Kidney (tissue), 14 donors: ENCODE results near the gene ERICH4. TPM values are rescaled to one million over a fixed set of nuclear protein-coding genes. Genes with fewer than 3 reads are reported as not detected.

Source experiments
- DNase-seq, 5 donors: peaks; one replicate each; pipeline ENCODE4 v3.0.0-alpha.2; 2013 to 2020
- FAIRE-seq: peaks from 2 replicates; lab custom pipeline; 2012; peaks lifted over from hg19 to GRCh38; lab: Jason Lieb, UNC
- H3K27ac ChIP-seq, 2 donors: one replicate each; pipeline ENCODE4 v1.7.0; 2013; ENCODE audit warnings: low read depth in 2 of 2, low read length in 2 of 2, inconsistent platforms in 1 of 2
- H3K27me3 ChIP-seq: one replicate; pipeline ENCODE4 v1.7.1; 2013; ENCODE audit warnings: low read length, inconsistent platforms; ENCODE audit not compliant: control insufficient read depth, insufficient read depth
- H3K36me3 ChIP-seq, 3 donors: one replicate each; pipeline versions ENCODE4 v1.7.0 to v1.7.1; 2013; ENCODE audit warnings: low read length in 3 of 3, control low read depth in 1 of 3, inconsistent platforms in 1 of 3; ENCODE audit not compliant: insufficient read depth in 3 of 3, control insufficient read depth in 2 of 3
- H3K4me1 ChIP-seq, 3 donors: one replicate each; pipeline versions ENCODE4 v1.7.0 to v1.7.1; 2013; ENCODE audit warnings: low read length in 3 of 3, inconsistent platforms in 1 of 3, low read depth in 1 of 3; ENCODE audit not compliant: control insufficient read depth in 2 of 3, insufficient read depth in 2 of 3
- H3K4me3 ChIP-seq, 3 donors: one replicate each; pipeline versions ENCODE4 v1.7.0 to v1.8.1; 2013; ENCODE audit warnings: low read length in 3 of 3, control low read depth in 1 of 3, inconsistent platforms in 1 of 3
- H3K9ac ChIP-seq, 3 donors: one replicate each; pipeline versions ENCODE4 v1.7.0 to v1.7.1; 2013; ENCODE audit warnings: low read length in 3 of 3, control low read depth in 1 of 3, inconsistent platforms in 1 of 3
- H3K9me3 ChIP-seq, 3 donors: one replicate each; pipeline versions ENCODE4 v1.7.0 to v1.7.1; 2013; ENCODE audit warnings: low read length in 3 of 3, control low read depth in 1 of 3, inconsistent platforms in 1 of 3; ENCODE audit not compliant: control insufficient read depth in 2 of 3, insufficient read depth in 1 of 3
- CTCF ChIP-seq: IDR thresholded peaks from 3 replicates; pipeline ENCODE4 v1.5.1; 2012; ENCODE audit warnings: mild to moderate bottlenecking, moderate library complexity, borderline replicate concordance; ENCODE audit not compliant: insufficient read depth; ENCODE audit errors: extremely low read depth
- intact Hi-C: fragments of 100-400 bp; cut with DNase I; formaldehyde crosslinking; loops from one replicate; pipeline ENCODE4 v1.11.1; 2022
- polyA plus RNA-seq: library from polyadenylated mRNA; stranded (reverse); fragments of 350-450 nt; fragmentation: Illumina TruSeq; extraction: RNeasy Lipid Tissue Mini Kit (QIAGEN cat#74804); gene quantifications from one replicate; pipeline ENCODE4 v1.2.3, GENCODE V29; 2014; ENCODE audit warnings: low read depth, low replicate concordance; ENCODE audit not compliant: insufficient read depth
- total RNA-seq: library from RNA; stranded (reverse); fragmentation: NEBNext Ultra II Directional; extraction: Animal tissue kit (Norgen Biotek cat#: 25700); gene quantifications from one replicate; pipeline ENCODE4 v1.2.1, GENCODE V29; 2021
- donor health status: control.
- donor health status: control.
- donor health status: control.
- donor health status: control.
- donor health status: control.
- donor health status: DM: yes; HTN: yes; CAD: no.
- donor health status: Normal renal cell carcinoma (clear cell type).

The ERICH4 gene
- total and polyA plus RNA-seq, 2 donors from 2014 or later: 23.1 TPM; not detected in 1

- Histone ChIP-seq H3K9me3 (no peaks in the 10 kb centered on the region), H3K36me3 (peaks cover 0 to 8% (median 0%) of the 10 kb centered on the region in 3 donors), H3K4me3 (no peak overlapping the region), H3K4me1 (peaks cover 0 to 3% (median 0%) of the 10 kb centered on the region in 3 donors), H3K9ac (no peak overlapping the region), H3K27me3 (no peaks in the 10 kb centered on the region), H3K27ac (no peak overlapping the region)
- FAIRE-seq: no peak
- DNase-seq: peak in 1 of 5 donors; percentile 28
- no peak for TF ChIP-seq CTCF
- intact Hi-C loops: no loop called here
Observed at GRCh38 chr19:41437944-41438574, 4.9 kb upstream of the ERICH4 start.

- FAIRE-seq: peak; percentile 96
- Histone ChIP-seq H3K9ac (peak within 1 kb of the TSS; percentile 6 to 92 (median 78)), H3K4me1 (peaks cover 0 to 3% (median 0%) of the 10 kb centered on the region in 3 donors), H3K27me3 (no peaks in the 10 kb centered on the region), H3K4me3 (peak within 1 kb of the TSS; percentile 69 to 97 (median 89)), H3K36me3 (peaks cover 0 to 8% (median 0%) of the 10 kb centered on the region in 3 donors), H3K9me3 (no peaks in the 10 kb centered on the region), H3K27ac (peak within 1 kb of the TSS; percentile 84 to 97)
- TF ChIP-seq CTCF: peak; percentile 54
- intact Hi-C loops: loop anchor here (10.0 kb wide), 1 partner anchor 135 kb away; the partner anchor contains the start of gene CEACAM21
- peak; percentile 95 to 99 (median 98) for DNase-seq
Observed at GRCh38 chr19:41439441-41440222, 3.3 kb upstream of the ERICH4 start, which contains the start of gene DMAC2. DMAC2 (minus strand) TSS chr19:41439912; CDS start chr19:41439899, 13 bp downstream.

- no peak overlapping the region for H3K9ac ChIP-seq
- peaks cover 0 to 5% (median 0%) of the 10 kb centered on the region in 3 donors for H3K36me3 ChIP-seq
- DNase-seq (no peak), FAIRE-seq (no peak)
- no peak overlapping the region for H3K27ac ChIP-seq
- no peaks in the 10 kb centered on the region for H3K9me3 ChIP-seq
- peaks cover 0 to 3% (median 0%) of the 10 kb centered on the region in 3 donors for H3K4me1 ChIP-seq
- intact Hi-C loops: loop anchor here (10.0 kb wide), 1 partner anchor 133 kb away; the partner anchor contains the start of gene CEACAM21
- no peak overlapping the region for H3K4me3 ChIP-seq
- no peaks in the 10 kb centered on the region for H3K27me3 ChIP-seq
- no peak for TF ChIP-seq CTCF
Observed at GRCh38 chr19:41441321-41441945, 1.5 kb upstream of the ERICH4 start.
